Esophagus muscularis mucosa (tissue), 4 donors: Measurements from ENCODE around the gene TGM6. TPM values are rescaled to one million over a fixed set of nuclear protein-coding genes. Genes with fewer than 3 reads are reported as not detected.

Source experiments
- DNase-seq: peaks from one replicate; pipeline ENCODE4 v3.0.0-alpha.2; 2017; ENCODE audit errors: extremely low spot score
- H3K27ac ChIP-seq, 4 donors: fragments of 200-600 bp; sonication (generic); replicated peaks in 1 of 4; 1 replicate in 3 of 4; 2 replicates in 1 of 4; pipeline ENCODE4 v1.5.1; 2016 to 2019; ENCODE audit warnings: mild to moderate bottlenecking in 1 of 4
- H3K27me3 ChIP-seq, 4 donors: fragments of 200-600 bp; sonication (generic); one replicate each; pipeline versions ENCODE4 v1.5.1 to v1.6.0; 2016 to 2019
- H3K36me3 ChIP-seq, 4 donors: fragments of 200-600 bp; sonication (generic); one replicate each; pipeline ENCODE4 v1.5.1; 2016 to 2019
- H3K4me1 ChIP-seq, 4 donors: fragments of 200-600 bp; sonication (generic); one replicate each; pipeline ENCODE4 v1.5.1; 2016 to 2019
- H3K4me3 ChIP-seq, 4 donors: fragments of 200-600 bp; sonication (generic); 1 replicate in 2 of 4; 2 replicates in 2 of 4; pipeline ENCODE4 v1.5.1; 2016 to 2019; ENCODE audit warnings: mild to moderate bottlenecking in 4 of 4, moderate library complexity in 1 of 4
- H3K9me3 ChIP-seq, 4 donors: fragments of 200-600 bp; sonication (generic); 1 replicate in 3 of 4; 2 replicates in 1 of 4; pipeline ENCODE4 v1.5.1; 2016 to 2019
- CTCF ChIP-seq, 3 experiments: fragments of 200-600 bp in 2 of 3; fragments of 450-650 bp in 1 of 3; sonication (generic) in 2 of 3; IDR thresholded peaks; one replicate each; pipeline ENCODE4 v1.5.1; 2017 to 2019; ENCODE audit warnings: antibody characterized with exemption in 3 of 3, mild to moderate bottlenecking in 2 of 3, moderate library complexity in 1 of 3
- EP300 ChIP-seq: sonication (generic); formaldehyde crosslinking; IDR thresholded peaks from one replicate; pipeline ENCODE4 v1.6.1; 2017; ENCODE audit warnings: antibody characterized with exemption
- POLR2A ChIP-seq: fragments of 450-650 bp; IDR thresholded peaks from one replicate; pipeline ENCODE4 v1.6.1; 2017; ENCODE audit warnings: antibody characterized with exemption, moderate library complexity, mild to moderate bottlenecking, low read depth
- POLR2AphosphoS5 ChIP-seq, 2 donors: sonication (generic); formaldehyde crosslinking; IDR thresholded peaks; one replicate each; pipeline ENCODE4 v1.6.1; 2017; ENCODE audit warnings: antibody characterized with exemption in 2 of 2
- WGBS: methylation state at CpG from one replicate; pipeline ENCODE4 v1.1.5; 2018; 5-methylcytosine and 5-hydroxymethylcytosine counted together
- intact Hi-C: fragments of 100-400 bp; cut with DNase I; formaldehyde crosslinking; loops from one replicate; pipeline ENCODE4 v1.15.1; 2023
- total RNA-seq, 4 donors: library from RNA; depleted of rRNA; stranded (reverse); fragments of >200 nt; gene quantifications; one replicate each; pipeline versions ENCODE4 v1.1.0 to v1.2.1, GENCODE V29; 2016

The TGM6 gene
- total RNA-seq, 4 donors from 2014 or later: not detected

- H3K27ac ChIP-seq: no peak overlapping the region
- TF ChIP-seq POLR2A (no peak), EP300 (no peak), CTCF (IDR thresholded peaks at IDR 0.05) (no peak), POLR2AphosphoS5 (IDR thresholded peaks at IDR 0.05) (no peak)
- H3K36me3 ChIP-seq: no peaks in the 10 kb centered on the region
- H3K4me3 ChIP-seq: no peak overlapping the region
- peaks cover 0 to 11% (median 0%) of the 10 kb centered on the region in 4 donors for H3K27me3 ChIP-seq
- no peaks in the 10 kb centered on the region for H3K4me1 ChIP-seq
- no peak for DNase-seq
- no peaks in the 10 kb centered on the region for H3K9me3 ChIP-seq
- 100% methylated on average over 2 of the region's 9 CpGs for WGBS
- intact Hi-C loops: no loop called here
Observed at GRCh38 chr20:2335096-2335870, 45.4 kb upstream of the TGM6 start.

DNA sequence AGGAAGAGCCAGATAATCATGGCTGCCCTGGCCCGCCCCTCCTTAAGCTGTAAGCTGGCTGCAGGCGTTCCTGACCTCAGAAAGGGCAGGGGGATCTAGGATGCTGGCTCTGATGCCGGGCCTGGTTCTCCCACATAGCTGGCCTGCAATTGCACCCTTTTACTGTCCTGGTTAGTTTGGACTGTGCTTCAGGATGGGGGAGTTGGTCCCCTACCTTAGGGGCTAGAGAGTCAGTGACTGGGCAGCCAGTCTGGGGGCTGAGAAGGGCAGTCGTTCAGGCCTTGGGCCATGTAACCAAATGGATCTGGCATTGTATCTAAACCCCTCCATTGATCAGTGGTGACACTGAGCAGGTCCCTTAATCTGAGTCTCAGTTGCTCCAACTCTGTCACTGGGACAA lies 44.2 kb upstream of the TGM6 start:
- no peak overlapping the region for H3K4me3 ChIP-seq
- no peaks in the 10 kb centered on the region for H3K9me3 ChIP-seq
- 65% methylated on average over 4 of the region's 4 CpGs for WGBS
- intact Hi-C loops: no loop called here
- H3K4me1 ChIP-seq: no peaks in the 10 kb centered on the region
- TF ChIP-seq POLR2A: no peak
- TF ChIP-seq CTCF (IDR thresholded peaks at IDR 0.05): no peak
- TF ChIP-seq EP300: no peak
- no peak for TF ChIP-seq POLR2AphosphoS5 (IDR thresholded peaks at IDR 0.05)
- no peaks in the 10 kb centered on the region for H3K36me3 ChIP-seq
- peak; percentile 66 for DNase-seq
- no peak overlapping the region for H3K27ac ChIP-seq
- H3K27me3 ChIP-seq: peaks cover 0 to 21% (median 0%) of the 10 kb centered on the region in 4 donors

DNA sequence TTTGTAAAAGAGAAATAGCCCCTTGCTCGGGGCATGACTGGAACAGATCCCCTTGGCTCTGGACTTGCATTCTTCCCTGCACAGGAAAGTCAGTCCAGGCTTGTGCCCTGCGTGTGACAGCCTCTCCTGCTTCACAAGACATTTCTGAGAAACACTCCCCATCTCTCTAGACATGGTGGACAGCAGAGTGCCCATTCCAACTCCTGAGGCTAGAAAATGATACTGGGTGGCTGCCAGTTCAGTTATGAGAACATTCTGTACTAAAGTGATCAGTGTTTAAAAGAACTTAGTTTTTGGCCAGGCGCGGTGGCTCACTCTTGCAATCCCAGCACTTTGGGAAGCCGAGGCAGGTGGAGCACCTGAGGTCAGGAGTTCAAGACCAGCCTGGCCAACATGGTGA lies 43.6 kb upstream of the TGM6 start:
- no peaks in the 10 kb centered on the region for H3K36me3 ChIP-seq
- H3K4me1 ChIP-seq: no peaks in the 10 kb centered on the region
- no peak overlapping the region for H3K4me3 ChIP-seq
- H3K9me3 ChIP-seq: no peaks in the 10 kb centered on the region
- no peak for DNase-seq
- TF ChIP-seq POLR2AphosphoS5 (IDR thresholded peaks at IDR 0.05) (no peak), CTCF (IDR thresholded peaks at IDR 0.05) (no peak)
- peaks cover 0 to 18% (median 0%) of the 10 kb centered on the region in 4 donors for H3K27me3 ChIP-seq
- no peak overlapping the region for H3K27ac ChIP-seq
- intact Hi-C loops: no loop called here
- WGBS: 90% methylated on average over 5 of the region's 5 CpGs

- H3K4me3 ChIP-seq: no peak overlapping the region
- no peaks in the 10 kb centered on the region for H3K9me3 ChIP-seq
- H3K36me3 ChIP-seq: no peaks in the 10 kb centered on the region
- no peak overlapping the region for H3K27ac ChIP-seq
- no peak for TF ChIP-seq POLR2A
- TF ChIP-seq CTCF (IDR thresholded peaks at IDR 0.05): no peak
- TF ChIP-seq EP300: no peak
- no peak for TF ChIP-seq POLR2AphosphoS5 (IDR thresholded peaks at IDR 0.05)
- DNase-seq: no peak
- peaks cover 0 to 15% (median 0%) of the 10 kb centered on the region in 4 donors for H3K27me3 ChIP-seq
- no peaks in the 10 kb centered on the region for H3K4me1 ChIP-seq
- WGBS: 64% methylated on average over 5 of the region's 5 CpGs
- intact Hi-C loops: no loop called here
Observed at GRCh38 chr20:2338411-2339066, 42.2 kb upstream of the TGM6 start.
